Measurements from ENCODE around the gene KCNE4.

The KCNE4 gene

DNA sequence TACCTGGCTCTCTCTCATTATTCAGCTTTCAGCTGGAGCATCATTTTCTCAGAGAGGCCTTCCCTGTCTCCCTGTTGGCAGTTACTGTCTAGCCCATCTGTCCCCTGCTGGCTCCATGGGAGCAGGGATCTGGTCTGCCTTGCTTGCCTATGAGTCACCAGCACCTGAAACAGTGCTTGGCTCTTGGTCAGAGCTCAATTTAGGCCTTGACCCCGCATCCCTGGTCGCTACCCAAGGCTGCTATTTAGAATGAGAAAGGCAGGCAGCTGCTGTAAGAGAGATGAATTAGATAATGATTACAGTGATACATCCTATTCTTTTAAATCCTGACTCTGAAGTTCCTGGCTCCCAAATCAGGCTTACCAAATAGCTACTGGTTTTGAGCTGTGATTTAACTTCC, 32.9 kb downstream of the KCNE4 start:
- DNase-seq (ENCODE audit: low spot score), result no peak

DNA sequence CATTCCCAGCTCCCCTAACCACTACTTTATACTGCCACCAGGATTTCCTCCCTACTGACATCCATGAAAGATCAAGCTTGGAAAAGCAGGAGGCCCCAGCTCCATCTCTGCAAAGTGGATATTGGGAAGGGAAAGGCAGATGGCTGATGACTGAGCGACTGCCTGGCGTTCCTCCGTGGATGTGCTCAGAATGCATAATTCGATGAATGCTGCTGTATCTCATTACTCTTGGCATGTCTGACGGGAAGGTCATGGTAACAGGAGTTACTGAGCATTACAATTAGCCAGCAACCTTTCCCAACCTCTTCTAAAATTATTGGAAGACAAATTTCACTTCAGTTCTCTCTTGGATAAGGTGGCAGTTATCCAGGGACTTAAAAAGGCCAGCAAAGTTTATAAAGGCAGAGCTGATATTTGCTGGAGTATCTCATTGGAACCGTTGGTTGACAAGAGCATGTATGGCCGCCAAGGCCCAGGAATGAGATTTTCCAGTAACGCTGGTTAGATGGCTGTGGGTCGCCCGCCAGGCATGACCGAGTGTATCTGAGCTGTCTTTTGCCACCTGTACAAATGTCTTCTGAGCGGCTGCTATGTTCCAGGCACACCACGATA, 34.5 kb downstream of the KCNE4 start:
- no peak for DNase-seq (ENCODE audit: low spot score)

DNA sequence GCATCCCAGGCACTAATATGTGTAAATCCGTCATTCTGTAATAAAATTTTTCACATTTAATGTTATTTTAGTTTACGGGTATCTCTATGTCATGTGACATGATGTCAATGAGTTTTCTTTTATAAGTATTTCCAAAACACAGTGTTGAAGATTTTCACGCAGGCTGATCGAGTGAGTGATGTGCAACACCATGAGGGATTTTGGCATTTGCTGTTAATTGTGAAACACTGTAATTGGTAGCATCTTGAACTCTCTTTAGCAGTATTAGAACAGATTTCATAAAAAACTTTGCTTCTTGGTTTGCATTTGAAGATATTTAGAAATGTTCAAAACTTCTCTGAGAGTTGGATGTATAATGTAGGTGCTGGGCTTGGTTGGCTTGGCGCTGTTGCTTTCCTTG, 35.5 kb downstream of the KCNE4 start:
- DNase-seq (ENCODE audit: low spot score), result no peak

DNA sequence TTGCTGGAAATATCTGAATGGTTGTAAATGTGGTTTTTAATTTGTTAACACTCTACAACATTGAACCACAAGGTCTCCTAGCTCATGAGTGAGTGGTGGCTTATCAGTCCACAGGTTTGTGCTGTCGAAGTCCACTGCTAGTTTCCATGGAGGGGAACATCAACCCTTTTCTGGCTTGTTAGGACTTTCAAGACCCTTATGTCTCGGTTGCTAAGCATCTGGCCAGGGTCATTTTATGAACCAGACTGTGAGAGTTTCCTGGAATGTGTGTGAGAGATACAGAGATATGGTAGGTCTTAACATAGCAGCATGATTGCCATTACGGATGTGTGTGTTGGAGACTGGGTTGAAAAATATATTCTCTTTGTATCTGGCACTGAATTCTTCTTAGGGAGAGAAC, 36.9 kb downstream of the KCNE4 start:
- no peak for DNase-seq (ENCODE audit: low spot score)

DNA sequence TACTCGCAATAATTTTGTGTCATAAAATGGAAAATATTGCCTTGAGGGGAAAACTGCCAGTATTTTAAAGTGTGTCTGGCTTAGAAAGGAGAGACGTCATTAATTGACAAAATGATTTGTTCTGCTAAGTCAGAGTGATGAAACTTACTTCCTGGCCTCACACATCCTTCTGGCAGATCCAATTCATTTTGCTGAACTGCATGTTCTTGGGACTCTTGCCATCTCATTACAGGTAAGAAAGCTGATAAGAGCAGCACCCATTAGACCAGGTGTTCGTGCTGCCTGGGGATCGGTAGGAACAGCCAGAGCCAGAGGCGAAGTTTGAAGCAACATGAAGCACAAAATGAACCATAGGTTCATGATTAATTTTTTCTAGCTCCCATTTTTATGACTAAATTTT, 38.0 kb downstream of the KCNE4 start:
- DNase-seq (ENCODE audit: low spot score), result no peak

DNA sequence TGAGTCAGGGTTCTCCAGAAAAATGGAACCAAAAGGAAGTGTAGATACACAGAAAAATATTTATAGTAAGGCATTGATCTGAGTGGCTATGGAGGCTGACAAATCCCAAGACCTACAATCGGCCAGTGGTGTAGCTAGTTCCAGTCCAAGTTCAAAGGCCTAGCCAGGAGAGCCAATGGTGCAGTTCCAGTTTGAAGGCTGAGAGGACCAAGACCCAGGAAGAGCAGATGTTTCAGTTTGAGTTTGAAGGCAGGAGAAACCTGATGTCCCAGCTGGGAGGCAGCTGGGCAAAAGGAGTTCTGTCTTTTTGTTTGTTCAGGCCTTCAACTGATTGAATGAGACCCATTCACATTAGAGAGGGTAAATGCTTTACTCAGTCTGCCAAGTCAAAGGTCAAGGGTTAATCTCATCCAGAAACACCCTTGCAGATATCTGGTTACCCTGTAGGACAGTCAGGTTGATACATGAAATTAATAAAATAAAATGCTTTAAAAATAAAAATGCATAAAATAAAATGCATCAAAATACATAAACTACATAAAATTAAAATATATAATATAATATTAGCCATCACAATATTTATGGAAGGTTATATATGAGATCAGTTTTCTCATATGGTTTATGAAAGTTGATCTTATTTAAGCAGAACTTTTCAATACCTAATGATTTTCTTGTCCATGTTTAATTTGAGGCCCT, 38.7 kb downstream of the KCNE4 start:
- no peak for DNase-seq (ENCODE audit: low spot score)

DNA sequence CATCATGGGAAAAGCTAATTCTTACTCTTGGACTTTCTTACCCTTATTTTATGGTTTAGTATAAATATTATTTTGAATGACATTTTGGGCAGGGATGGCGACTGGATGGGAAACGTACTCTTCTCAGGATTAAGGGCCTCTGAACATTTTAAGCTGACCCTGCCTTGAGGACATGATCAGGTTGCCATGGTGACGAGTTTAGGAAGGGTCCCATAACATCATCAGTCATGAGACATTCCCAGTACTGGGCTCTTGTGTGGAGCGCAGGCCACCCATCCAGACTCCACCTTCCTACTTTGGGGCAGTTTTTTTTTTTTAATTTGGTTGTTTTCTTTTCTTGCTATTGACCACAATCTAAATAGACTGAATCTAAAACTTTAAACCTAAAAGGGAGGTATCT, 40.7 kb downstream of the KCNE4 start:
- DNase-seq (ENCODE audit: low spot score), result no peak

DNA sequence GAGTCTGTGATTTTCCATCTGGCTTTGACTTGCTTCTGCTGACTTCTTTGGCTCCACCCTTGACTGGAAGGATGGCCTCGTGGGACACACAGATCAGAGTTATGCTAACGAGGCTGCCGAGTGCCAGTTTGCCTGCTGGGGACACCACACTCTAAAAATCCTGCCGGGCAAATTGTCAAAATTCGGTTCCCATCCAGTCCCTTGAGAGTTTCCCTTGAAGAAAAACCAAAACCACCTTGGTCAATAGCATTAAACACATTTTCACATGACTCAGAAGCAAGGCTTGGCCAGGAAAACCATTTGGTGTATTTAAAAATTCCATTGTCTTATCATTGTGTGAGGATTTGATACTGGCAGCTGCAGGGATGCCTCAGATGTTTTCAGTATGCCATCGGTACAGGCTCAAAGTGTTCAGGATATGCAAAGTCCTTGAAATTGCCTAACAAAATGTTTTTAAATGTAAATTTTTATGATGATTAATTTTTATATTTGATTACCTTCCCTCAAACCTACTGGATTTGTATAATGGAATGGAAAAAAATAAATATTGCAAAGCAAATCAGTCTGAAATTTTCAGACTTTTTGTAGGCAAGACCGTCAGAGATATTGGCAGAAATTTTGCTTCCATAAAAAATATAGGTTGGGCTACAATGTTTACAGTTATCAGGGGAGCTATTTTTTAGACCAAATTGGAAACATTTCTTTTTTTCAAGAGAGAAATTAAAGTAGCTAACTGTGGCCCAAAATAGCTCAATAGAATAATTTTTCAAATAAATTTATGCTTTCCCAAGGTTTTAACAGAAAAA, 41.6 kb downstream of the KCNE4 start:
- DNase-seq (ENCODE audit: low spot score), result peak; percentile 75

DNA sequence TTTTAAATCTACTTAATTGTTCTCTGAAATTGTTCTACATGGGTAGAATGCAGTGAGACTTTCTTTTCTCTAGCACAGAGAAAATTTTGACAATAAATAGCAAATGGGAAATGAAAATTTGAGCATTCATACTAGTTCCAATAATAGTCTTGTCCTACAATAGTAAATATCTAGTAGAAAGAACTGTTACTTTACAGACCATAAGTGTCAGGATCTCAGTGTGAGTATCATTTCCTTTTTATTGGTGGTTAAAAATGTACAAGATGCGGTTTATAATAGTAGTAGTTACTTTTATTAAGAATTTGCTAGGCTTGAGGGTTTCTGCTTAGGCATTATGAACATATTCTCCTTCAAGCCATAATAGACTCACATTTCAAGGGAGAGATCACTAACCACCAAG, 43.2 kb downstream of the KCNE4 start:
- no peak for DNase-seq (ENCODE audit: low spot score)

DNA sequence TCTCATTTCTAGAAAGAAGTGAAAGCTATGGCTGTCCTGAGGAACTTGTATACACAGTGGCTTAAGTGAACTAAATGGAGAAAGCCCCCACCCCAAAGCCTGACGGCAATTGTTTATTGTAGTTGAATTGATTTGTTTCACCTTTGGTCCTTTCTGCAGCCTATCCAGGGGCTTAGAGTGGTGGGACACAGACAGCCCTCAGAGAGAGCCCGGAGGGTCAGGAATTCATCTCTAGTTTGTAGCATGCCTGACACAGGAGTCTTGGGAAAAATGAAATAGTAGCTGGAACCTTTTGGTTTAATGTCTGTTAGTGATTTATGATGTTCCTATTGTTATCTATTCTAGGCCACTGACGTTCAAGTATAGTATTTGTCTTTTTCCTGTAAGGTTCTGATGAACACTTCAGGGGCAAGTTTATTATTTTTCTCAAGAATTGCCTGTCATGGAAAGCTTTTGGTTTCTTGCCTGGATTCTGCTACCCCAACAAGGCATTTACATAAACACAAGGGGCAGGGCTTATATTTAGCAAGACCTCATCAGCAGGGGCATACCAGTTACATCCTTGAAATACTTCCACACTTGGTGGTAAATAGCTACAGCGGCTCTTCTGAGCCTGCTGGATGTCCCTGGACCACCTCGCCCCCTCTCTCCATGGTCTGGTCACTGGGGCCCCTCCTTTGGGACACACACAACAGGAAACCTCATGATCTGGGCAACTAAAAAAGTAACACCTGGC, 44.4 kb downstream of the KCNE4 start:
- DNase-seq (ENCODE audit: low spot score), result no peak

DNA sequence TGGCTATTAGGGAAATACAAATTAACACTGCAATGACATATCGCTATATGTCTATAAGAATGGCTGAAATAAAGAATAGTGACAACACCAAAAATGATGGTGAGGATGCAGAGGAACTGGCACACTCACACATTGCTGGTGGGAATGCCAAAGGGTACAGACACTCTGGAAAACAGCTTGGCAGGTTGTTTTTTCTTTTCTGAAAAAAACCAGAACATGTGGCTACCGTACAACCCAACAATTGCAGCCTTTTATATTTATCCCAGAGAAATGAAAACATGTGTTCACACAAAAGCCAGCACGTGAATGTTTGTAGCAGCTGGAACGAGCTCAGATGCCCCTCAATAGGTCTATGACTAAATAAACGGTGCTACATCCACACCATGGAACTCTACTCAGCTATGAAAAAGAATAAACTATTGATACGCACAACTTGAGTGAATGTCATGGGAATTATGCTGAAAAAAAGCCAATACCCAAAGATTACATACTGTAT, 45.9 kb downstream of the KCNE4 start:
- DNase-seq (ENCODE audit: low spot score), result no peak

DNA sequence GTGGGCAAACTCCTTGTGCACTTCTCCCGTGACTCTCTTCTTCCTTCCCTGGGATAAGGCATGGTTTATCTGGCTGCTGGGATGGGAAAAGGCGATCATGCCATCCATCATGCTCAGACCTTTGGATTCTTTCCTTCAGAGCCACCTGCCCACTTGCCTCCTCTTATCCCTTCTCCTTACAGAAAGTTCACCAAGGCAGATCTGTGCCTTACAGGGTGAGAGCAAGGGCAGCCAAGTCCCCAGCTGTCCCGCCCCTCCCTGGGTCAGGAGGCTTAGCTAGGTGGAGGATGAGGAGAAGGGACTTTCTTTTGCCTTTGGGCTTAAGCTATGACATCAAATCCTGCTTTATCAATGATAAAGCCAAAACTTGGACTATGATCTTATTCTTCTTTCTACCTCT, 47.6 kb downstream of the KCNE4 start:
- no peak for DNase-seq (ENCODE audit: low spot score)

DNA sequence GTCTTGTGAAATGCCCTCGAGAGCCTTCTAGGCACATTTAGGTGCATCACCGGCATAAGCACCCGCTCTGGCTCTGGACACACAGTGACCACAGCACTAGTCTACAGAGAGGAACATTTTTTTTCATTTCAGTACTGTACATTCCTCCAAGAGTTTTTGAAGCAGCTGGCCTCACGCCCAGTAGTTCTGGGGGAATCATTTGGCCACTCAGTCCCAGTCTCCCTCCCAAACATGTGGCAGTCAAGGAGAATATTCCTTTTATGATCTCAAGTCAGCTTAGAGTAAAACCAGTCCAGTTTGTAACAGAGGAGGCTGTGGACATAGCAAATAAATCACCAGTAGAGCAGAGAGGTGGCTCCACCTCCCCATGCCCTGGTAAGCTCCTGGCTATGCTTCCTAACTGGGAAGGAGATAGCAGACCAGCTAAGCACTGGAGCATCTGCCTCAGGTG, 48.1 kb downstream of the KCNE4 start:
- DNase-seq (ENCODE audit: low spot score), result peak; percentile 83

DNA sequence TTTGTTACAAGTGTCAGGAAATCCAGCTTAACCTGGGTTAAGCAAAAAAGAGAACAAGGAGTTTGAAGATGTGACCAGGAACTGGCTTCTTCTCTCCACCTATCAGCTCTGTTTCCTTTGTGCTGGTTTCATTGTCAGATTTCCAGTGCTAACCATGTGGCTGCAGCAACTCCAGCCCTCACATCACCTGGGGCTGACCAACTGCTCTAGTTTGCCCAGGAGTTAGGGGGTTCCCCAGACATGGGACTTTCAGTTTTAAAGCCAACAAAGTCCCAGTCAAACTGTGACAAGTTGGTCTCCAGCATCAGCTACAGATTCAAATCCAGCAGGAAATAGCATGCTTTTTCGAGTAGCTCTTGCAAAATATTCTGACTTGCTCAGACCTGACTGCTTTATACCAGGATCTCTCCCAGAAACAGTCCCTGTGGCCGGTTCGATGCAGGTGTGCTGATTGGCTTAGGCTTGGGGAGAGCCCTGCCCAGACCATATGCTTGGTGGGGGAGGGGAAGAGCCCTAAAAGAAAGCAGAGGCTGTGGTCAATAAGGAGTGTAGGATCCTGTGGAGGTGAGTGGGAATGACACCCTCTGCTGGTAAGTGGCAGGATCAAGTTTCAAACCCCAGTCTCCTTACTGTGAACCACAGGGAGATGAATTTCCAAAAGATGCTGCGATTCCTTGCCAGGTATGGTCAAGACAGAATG, 49.5 kb downstream of the KCNE4 start:
- DNase-seq (ENCODE audit: low spot score), result peak; percentile 49

DNA sequence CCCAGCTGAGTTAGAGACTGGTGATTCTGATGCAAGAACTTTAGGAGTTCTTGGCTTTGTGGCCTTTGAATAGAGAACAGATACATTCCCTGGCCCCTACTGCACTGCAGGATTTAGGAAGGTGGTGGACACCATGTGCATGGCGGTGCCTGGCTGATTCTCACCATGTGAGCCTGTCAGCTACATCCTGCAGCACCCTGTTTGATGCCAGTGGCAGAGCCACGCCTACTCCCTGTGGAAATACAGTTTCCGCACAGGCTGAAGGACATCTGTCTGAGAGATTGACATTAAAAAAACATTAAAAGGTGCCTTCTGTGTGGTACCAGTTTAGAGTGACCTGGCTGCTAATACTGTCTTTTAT, 50.0 kb downstream of the KCNE4 start:
- no peak for DNase-seq (ENCODE audit: low spot score)

DNA sequence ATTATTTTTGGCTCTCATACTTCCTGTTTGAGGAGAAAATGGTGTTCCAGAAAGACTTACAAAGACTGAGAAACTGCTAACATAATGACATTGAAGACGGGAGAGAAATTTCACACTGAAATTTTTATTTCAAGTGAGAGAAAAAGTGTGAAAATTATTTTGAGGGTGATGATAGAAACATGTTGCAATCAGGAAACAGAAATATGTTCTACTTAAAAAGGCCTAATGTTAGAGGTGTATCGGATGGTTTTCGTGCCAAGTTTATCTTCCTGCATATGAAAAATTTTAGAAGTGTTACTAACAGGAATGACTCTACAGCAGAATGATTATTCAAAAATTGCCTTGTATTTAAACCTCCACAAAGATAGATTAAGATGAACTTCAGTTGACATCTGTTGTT, 50.5 kb downstream of the KCNE4 start:
- DNase-seq (ENCODE audit: low spot score), result no peak

DNA sequence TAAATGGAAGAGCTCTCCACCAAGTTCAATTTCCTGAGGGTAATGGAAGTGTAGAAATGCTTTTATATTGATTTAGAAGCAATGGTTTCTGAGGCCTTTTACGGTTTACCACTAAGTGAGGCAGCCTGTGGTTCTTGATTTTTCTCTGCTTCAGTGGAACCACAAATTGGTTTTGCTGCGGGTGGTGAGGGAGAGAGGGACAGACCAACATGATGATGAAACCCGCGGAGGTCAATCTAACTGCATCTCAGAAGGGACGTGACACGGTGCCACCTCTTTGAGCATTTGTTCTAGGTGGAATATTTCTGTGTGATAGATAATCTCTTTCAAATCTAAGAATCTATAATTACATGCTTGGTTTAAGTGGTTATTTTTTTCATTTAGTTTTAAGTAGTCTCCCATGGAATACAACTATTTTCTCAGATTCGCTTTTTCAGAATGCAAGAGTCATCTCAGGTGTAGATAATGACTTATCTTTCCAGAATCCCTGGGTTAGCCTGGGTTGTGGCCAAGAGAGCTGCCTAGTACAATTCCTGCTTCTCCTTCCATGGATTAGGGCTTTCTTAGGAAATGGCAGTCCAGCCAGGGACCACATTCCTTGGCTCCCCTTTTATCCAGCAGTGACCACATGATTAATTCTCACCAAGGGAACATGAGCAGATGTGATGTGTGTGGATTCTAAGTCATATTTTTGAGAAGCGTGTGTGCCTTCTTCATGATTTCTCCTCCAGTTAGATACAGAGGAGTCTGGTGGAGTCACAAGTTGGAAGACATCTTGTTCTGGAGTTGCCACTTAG, 52.5 kb downstream of the KCNE4 start:
- no peak for DNase-seq (ENCODE audit: low spot score)

Data from AG08395 (cell line).